AG04449 (cell line): ENCODE results near the gene TRMT61A.

Experiments used
- CTCF ChIA-PET: fragments of 350-600 bp; formaldehyde crosslinking; extraction: SDS; loops from one replicate; lab custom pipeline; 2021; ENCODE audit warnings: antibody characterized with exemption; lab: Yijun Ruan, JAX
- POLR2A ChIA-PET: fragments of 400-600, 350-600 bp; formaldehyde crosslinking; extraction: SDS; loops from one replicate; lab custom pipeline; 2020; ENCODE audit warnings: antibody characterized with exemption, inconsistent platforms; lab: Yijun Ruan, JAX
- DNase-seq: peaks from one replicate; pipeline ENCODE4 v3.0.0-alpha.2; 2010; ENCODE audit warnings: low read depth, low spot score
- H3K4me3 ChIP-seq: 2 replicates; pipeline ENCODE4 v1.5.1; 2011; ENCODE audit warnings: low read depth, mild to moderate bottlenecking, control low read depth, low read length
- TF ChIP-seq, protein P1 (sequence below): IDR thresholded peaks from one replicate; pipeline ENCODE4 v1.5.1; 2011; ENCODE audit warnings: mild to moderate bottlenecking, moderate library complexity, low read length, control low read depth, inconsistent platforms; ENCODE audit not compliant: insufficient read depth; ENCODE audit errors: missing control alignments

TRMT61A gene

GRCh38 chr14:103548463-103549351, 19.7 kb downstream of the TRMT61A start:
- H3K4me3 ChIP-seq: no peak overlapping the region
- CTCF ChIA-PET: interaction anchor here (1.1 to 20.9 kb wide), 6 partner anchors 6 to 158 kb away, joined by 3 to 368 read pairs (median 84); partner anchors contain the start of genes BAG5, CKB, COA8 and TRMT61A
- TF ChIP-seq, protein P1, sequence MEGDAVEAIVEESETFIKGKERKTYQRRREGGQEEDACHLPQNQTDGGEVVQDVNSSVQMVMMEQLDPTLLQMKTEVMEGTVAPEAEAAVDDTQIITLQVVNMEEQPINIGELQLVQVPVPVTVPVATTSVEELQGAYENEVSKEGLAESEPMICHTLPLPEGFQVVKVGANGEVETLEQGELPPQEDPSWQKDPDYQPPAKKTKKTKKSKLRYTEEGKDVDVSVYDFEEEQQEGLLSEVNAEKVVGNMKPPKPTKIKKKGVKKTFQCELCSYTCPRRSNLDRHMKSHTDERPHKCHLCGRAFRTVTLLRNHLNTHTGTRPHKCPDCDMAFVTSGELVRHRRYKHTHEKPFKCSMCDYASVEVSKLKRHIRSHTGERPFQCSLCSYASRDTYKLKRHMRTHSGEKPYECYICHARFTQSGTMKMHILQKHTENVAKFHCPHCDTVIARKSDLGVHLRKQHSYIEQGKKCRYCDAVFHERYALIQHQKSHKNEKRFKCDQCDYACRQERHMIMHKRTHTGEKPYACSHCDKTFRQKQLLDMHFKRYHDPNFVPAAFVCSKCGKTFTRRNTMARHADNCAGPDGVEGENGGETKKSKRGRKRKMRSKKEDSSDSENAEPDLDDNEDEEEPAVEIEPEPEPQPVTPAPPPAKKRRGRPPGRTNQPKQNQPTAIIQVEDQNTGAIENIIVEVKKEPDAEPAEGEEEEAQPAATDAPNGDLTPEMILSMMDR: no peak
- POLR2A ChIA-PET: no interaction called here
- no peak for DNase-seq

- DNase-seq: no peak
- POLR2A ChIA-PET: no interaction called here
- TF ChIP-seq, protein P1: no peak
- CTCF ChIA-PET: interaction anchor here (5.6 to 20.9 kb wide), 5 partner anchors 7 to 46 kb away, joined by 39 to 368 read pairs (median 89); partner anchors contain the start of genes BAG5, CKB, COA8 and TRMT61A
- no peak overlapping the region for H3K4me3 ChIP-seq
These were observed 20.6 kb downstream of the TRMT61A start for GRCh38 chr14:103549361-103550311.

- ChIA-PET POLR2A (no interaction called here), CTCF (interaction anchor here (5.6 to 20.9 kb wide), 5 partner anchors 8 to 47 kb away, joined by 39 to 368 read pairs (median 89); partner anchors contain the start of genes BAG5, CKB, COA8 and TRMT61A)
- H3K4me3 ChIP-seq: no peak overlapping the region
- DNase-seq: no peak
- TF ChIP-seq, protein P1: no peak
These were observed 21.7 kb downstream of the TRMT61A start for GRCh38 chr14:103550451-103551337.

DNA sequence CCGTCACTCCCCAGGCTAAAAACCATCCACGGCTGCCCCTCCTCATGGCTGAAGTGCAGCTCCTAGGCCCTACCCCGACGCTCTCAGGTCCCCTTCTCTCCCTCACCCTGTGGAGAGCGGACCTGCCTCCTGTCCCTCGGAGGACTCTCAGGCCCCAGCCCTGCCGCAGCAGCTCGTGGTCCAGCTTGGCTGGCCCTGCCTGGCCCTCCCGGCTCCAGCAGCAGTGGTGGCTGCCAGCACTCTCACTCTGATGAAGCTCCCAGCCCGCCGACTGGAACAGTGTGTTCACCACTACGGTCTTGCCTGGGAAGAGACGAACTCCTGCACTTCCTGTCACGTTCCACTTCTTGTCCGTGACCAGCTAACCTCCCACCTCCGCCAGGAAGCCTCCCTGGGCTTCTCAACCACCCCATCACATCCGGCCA, 22.4 kb downstream of the TRMT61A start:
- TF ChIP-seq, protein P1: no peak
- no peak overlapping the region for H3K4me3 ChIP-seq
- CTCF ChIA-PET: interaction anchor here (5.6 to 20.9 kb wide), 5 partner anchors 9 to 48 kb away, joined by 39 to 368 read pairs (median 89); partner anchors contain the start of genes BAG5, CKB, COA8 and TRMT61A
- POLR2A ChIA-PET: interaction anchor here (2.3 kb wide), 1 partner anchor 10 kb away, joined by 10 read pairs; the partner anchor contains the start of gene BAG5
- no peak for DNase-seq
